Stimulated activated CD8-positive, alpha-beta memory T cell treated with anti-CD3 and anti-CD28 coated beads, Interleukin-7, amount 100 ng/mL, for 1 hour (primary cell): ENCODE data around the gene TEPSIN.

Experiments
- DNase-seq, 2 donors: peaks; one replicate each; pipeline ENCODE4 v3.0.0-alpha.2; 2020; ENCODE audit warnings: low read depth in 2 of 2

The TEPSIN gene

GRCh38 chr17:81198826-81199481 is 39.9 kb downstream of the TEPSIN start:
- no peak for DNase-seq

GRCh38 chr17:81197831-81198490 is 40.9 kb downstream of the TEPSIN start:
- DNase-seq, result no peak

GRCh38 chr17:81197409-81197795 is 41.5 kb downstream of the TEPSIN start:
- no peak for DNase-seq

GRCh38 chr17:81196505-81197408 is 42.1 kb downstream of the TEPSIN start:
- no peak for DNase-seq

GRCh38 chr17:81195941-81196495 is 42.8 kb downstream of the TEPSIN start:
- no peak for DNase-seq

- DNase-seq, result no peak
These were observed 43.6 kb downstream of the TEPSIN start for GRCh38 chr17:81194941-81195901.

GRCh38 chr17:81194225-81194760 is 44.6 kb downstream of the TEPSIN start:
- no peak for DNase-seq

- no peak for DNase-seq
These were observed 45.2 kb downstream of the TEPSIN start for GRCh38 chr17:81193470-81194224.

GRCh38 chr17:81193051-81193410 is 45.8 kb downstream of the TEPSIN start:
- DNase-seq, result no peak

GRCh38 chr17:81192386-81193050 is 46.3 kb downstream of the TEPSIN start:
- DNase-seq, result no peak

- no peak for DNase-seq
These were observed 47.2 kb downstream of the TEPSIN start for GRCh38 chr17:81191646-81192045.

- no peak for DNase-seq
These were observed 47.7 kb downstream of the TEPSIN start for GRCh38 chr17:81191116-81191515.

GRCh38 chr17:81190591-81190990 is 48.3 kb downstream of the TEPSIN start:
- no peak for DNase-seq

- DNase-seq, result no peak
These were observed 49.0 kb downstream of the TEPSIN start for GRCh38 chr17:81189670-81190530.

GRCh38 chr17:81189016-81189415 is 49.8 kb downstream of the TEPSIN start:
- DNase-seq, result no peak

- no peak for DNase-seq
These were observed 50.4 kb downstream of the TEPSIN start for GRCh38 chr17:81188491-81188840.

- no peak for DNase-seq
These were observed 51.0 kb downstream of the TEPSIN start for GRCh38 chr17:81187586-81188490.

- DNase-seq, result no peak
These were observed 51.7 kb downstream of the TEPSIN start for GRCh38 chr17:81187120-81187519.
